Tibial nerve (tissue), 4 donors: ENCODE results near the gene MACIR. TPM values are rescaled to one million over a fixed set of nuclear protein-coding genes. Genes with fewer than 3 reads are reported as not detected.

Experiments
- DNase-seq, 2 donors: peaks; one replicate each; pipeline ENCODE4 v3.0.0-alpha.2; 2019; ENCODE audit warnings: low spot score in 2 of 2
- H3K27ac ChIP-seq, 4 donors: fragments of 200-600 bp; sonication (generic) in 3 of 4; one replicate each; pipeline ENCODE4 v1.5.1; 2017 to 2019; ENCODE audit warnings: mild to moderate bottlenecking in 1 of 4
- H3K27me3 ChIP-seq, 2 donors: fragments of 200-600 bp; sonication (generic) in 1 of 2; one replicate each; pipeline versions ENCODE4 v1.5.1 to v1.6.0; 2017 to 2019
- H3K36me3 ChIP-seq, 3 donors: fragments of 200-600 bp; sonication (generic); one replicate each; pipeline ENCODE4 v1.5.1; 2018 to 2019
- H3K4me1 ChIP-seq, 4 donors: fragments of 200-600 bp; sonication (generic) in 3 of 4; one replicate each; pipeline ENCODE4 v1.5.1; 2017 to 2019
- H3K4me3 ChIP-seq, 4 donors: fragments of 200-600 bp; sonication (generic) in 3 of 4; one replicate each; pipeline ENCODE4 v1.5.1; 2017 to 2019; ENCODE audit warnings: mild to moderate bottlenecking in 1 of 4, moderate library complexity in 1 of 4
- H3K9me3 ChIP-seq, 4 donors: fragments of 200-600 bp; sonication (generic) in 3 of 4; one replicate each; pipeline ENCODE4 v1.5.1; 2017 to 2019
- CTCF ChIP-seq, 5 experiments: fragments of 200-600 bp in 3 of 5; fragments of 450-650 bp in 2 of 5; sonication (generic) in 3 of 5; IDR thresholded peaks; one replicate each; pipeline ENCODE4 v1.5.1; 2016 to 2019; ENCODE audit warnings: antibody characterized with exemption in 5 of 5, mild to moderate bottlenecking in 3 of 5, moderate library complexity in 2 of 5
- EP300 ChIP-seq, 2 donors: sonication (generic); formaldehyde crosslinking; IDR thresholded peaks; one replicate each; pipeline ENCODE4 v1.6.1; 2017; ENCODE audit warnings: antibody characterized with exemption in 2 of 2, mild to moderate bottlenecking in 1 of 2
- POLR2A ChIP-seq, 2 donors: fragments of 450-650 bp; IDR thresholded peaks; one replicate each; pipeline ENCODE4 v1.6.1; 2017; ENCODE audit warnings: antibody characterized with exemption in 2 of 2, mild to moderate bottlenecking in 2 of 2, moderate library complexity in 2 of 2
- WGBS, 2 donors: methylation state at CpG; one replicate each; pipeline ENCODE4 v1.1.5; 2018; 5-methylcytosine and 5-hydroxymethylcytosine counted together
- total RNA-seq, 4 donors: library from RNA; depleted of rRNA; stranded (reverse); fragments of >200 nt; gene quantifications; one replicate each; pipeline ENCODE4 v1.1.0, GENCODE V29; 2016

MACIR gene
- total RNA-seq, 4 donors from 2014 or later = 12.7 to 24.1 (median 17.1) TPM

- no peak for DNase-seq
- TF ChIP-seq POLR2A (IDR thresholded peaks at IDR 0.05) (no peak), EP300 (IDR thresholded peaks at IDR 0.05) (no peak), CTCF (IDR thresholded peaks at IDR 0.05) (no peak)
- Histone ChIP-seq H3K27ac (no peak overlapping the region), H3K36me3 (no peaks in the 10 kb centered on the region), H3K4me3 (no peak overlapping the region), H3K27me3 (no peaks in the 10 kb centered on the region), H3K9me3 (no peaks in the 10 kb centered on the region), H3K4me1 (no peaks in the 10 kb centered on the region)
- WGBS, 2 donors = 87 to 90% methylated on average over 3 of the region's 3 CpGs
Measured at GRCh38 chr5:103295871-103296270, 37.3 kb downstream of the MACIR start.

- H3K9me3 ChIP-seq = no peaks in the 10 kb centered on the region
- no peak overlapping the region for H3K4me3 ChIP-seq
- no peak overlapping the region for H3K27ac ChIP-seq
- no peaks in the 10 kb centered on the region for H3K4me1 ChIP-seq
- WGBS, 2 donors = 67 to 76% methylated on average over 1 of the region's 1 CpG
- DNase-seq = no peak
- H3K36me3 ChIP-seq = no peaks in the 10 kb centered on the region
- H3K27me3 ChIP-seq = no peaks in the 10 kb centered on the region
- TF ChIP-seq POLR2A (IDR thresholded peaks at IDR 0.05) (no peak), CTCF (IDR thresholded peaks at IDR 0.05) (no peak), EP300 (IDR thresholded peaks at IDR 0.05) (no peak)
Measured at GRCh38 chr5:103298117-103298516, 39.6 kb downstream of the MACIR start.

- H3K36me3 ChIP-seq = no peaks in the 10 kb centered on the region
- H3K9me3 ChIP-seq = no peaks in the 10 kb centered on the region
- no peak for DNase-seq
- TF ChIP-seq CTCF (IDR thresholded peaks at IDR 0.05) (no peak), POLR2A (IDR thresholded peaks at IDR 0.05) (no peak), EP300 (IDR thresholded peaks at IDR 0.05) (no peak)
- H3K27ac ChIP-seq = no peak overlapping the region
- H3K27me3 ChIP-seq = no peaks in the 10 kb centered on the region
- H3K4me1 ChIP-seq = no peaks in the 10 kb centered on the region
- H3K4me3 ChIP-seq = no peak overlapping the region
- WGBS, 2 donors = 64 to 79% methylated on average over 4 of the region's 4 CpGs
Measured at GRCh38 chr5:103298607-103299188, 40.1 kb downstream of the MACIR start.

GRCh38 chr5:103305809-103306208, 47.2 kb downstream of the MACIR start:
- H3K9me3 ChIP-seq = no peaks in the 10 kb centered on the region
- H3K4me3 ChIP-seq = no peak overlapping the region
- DNase-seq = no peak
- H3K27me3 ChIP-seq = no peaks in the 10 kb centered on the region
- no peak overlapping the region for H3K27ac ChIP-seq
- no peaks in the 10 kb centered on the region for H3K4me1 ChIP-seq
- WGBS, 2 donors = 85 to 87% methylated on average over 4 of the region's 4 CpGs
- TF ChIP-seq POLR2A (IDR thresholded peaks at IDR 0.05) = no peak
- TF ChIP-seq CTCF (IDR thresholded peaks at IDR 0.05) = no peak
- no peak for TF ChIP-seq EP300 (IDR thresholded peaks at IDR 0.05)
- no peaks in the 10 kb centered on the region for H3K36me3 ChIP-seq

- H3K4me3 ChIP-seq = no peak overlapping the region
- no peaks in the 10 kb centered on the region for H3K4me1 ChIP-seq
- 39% methylated on average over 3 of the region's 3 CpGs for WGBS, 2 donors
- no peaks in the 10 kb centered on the region for H3K9me3 ChIP-seq
- DNase-seq = no peak
- H3K27ac ChIP-seq = no peak overlapping the region
- TF ChIP-seq EP300 (IDR thresholded peaks at IDR 0.05) (no peak), CTCF (IDR thresholded peaks at IDR 0.05) (no peak), POLR2A (IDR thresholded peaks at IDR 0.05) (no peak)
- H3K36me3 ChIP-seq = no peaks in the 10 kb centered on the region
- no peaks in the 10 kb centered on the region for H3K27me3 ChIP-seq
Measured at GRCh38 chr5:103307470-103307869, 48.9 kb downstream of the MACIR start.
